K562 (cell line): ENCODE results near the gene REC8. TPM values are rescaled to one million over a fixed set of nuclear protein-coding genes. Genes with fewer than 3 reads are reported as not detected.

Source experiments
- CBX3 ChIP-seq, 2 experiments: IDR thresholded peaks; 1 replicate in 1 of 2; 2 replicates in 1 of 2; pipeline ENCODE4 v1.6.1; 2012; ENCODE audit warnings: inconsistent platforms in 2 of 2, low read length in 2 of 2, borderline replicate concordance in 1 of 2, control low read depth in 1 of 2
- DDX20 ChIP-seq: fragments of 450-650 bp; IDR thresholded peaks from 2 replicates; pipeline ENCODE4 v1.6.1; 2016; ENCODE audit warnings: missing genetic modification characterization, low read depth, mild to moderate bottlenecking, missing compliant biosample characterization, moderate library complexity
- ELF1 ChIP-seq: fragments of 200-800 bp; sonication (Bioruptor generic); IDR thresholded peaks from 2 replicates; pipeline ENCODE4 v1.6.1; 2016; ENCODE audit warnings: missing genetic modification characterization, missing compliant biosample characterization
- GATA2 ChIP-seq: sonication (generic); formaldehyde crosslinking; IDR thresholded peaks from 2 replicates; pipeline ENCODE4 v1.4.0; 2020; ENCODE audit warnings: mild to moderate bottlenecking, missing genetic modification reagents
- PTTG1 ChIP-seq: fragments of 450-650 bp; IDR thresholded peaks from 2 replicates; pipeline ENCODE4 v1.6.1; 2016; ENCODE audit warnings: low read depth, mild to moderate bottlenecking, missing genetic modification characterization, missing compliant biosample characterization
- SMARCE1 ChIP-seq: fragments of 450-650 bp; IDR thresholded peaks from 2 replicates; pipeline ENCODE4 v1.7.1; 2016; ENCODE audit warnings: mild to moderate bottlenecking
- SNIP1 ChIP-seq: fragments of 450-650 bp; IDR thresholded peaks from 2 replicates; pipeline ENCODE4 v1.7.1; 2017; ENCODE audit warnings: low read depth, mild to moderate bottlenecking
- TEAD2 ChIP-seq: fragments of 450-650 bp; IDR thresholded peaks from 2 replicates; pipeline ENCODE4 v1.6.1; 2016; ENCODE audit warnings: missing genetic modification characterization, control low read depth, missing compliant biosample characterization
- WHSC1 ChIP-seq: IDR thresholded peaks from one replicate; pipeline ENCODE4 v1.6.1; 2012; ENCODE audit warnings: low read length, control low read depth, inconsistent platforms
- ZNF143 ChIP-seq: sonication (generic); formaldehyde crosslinking; IDR thresholded peaks from 2 replicates; pipeline ENCODE4 v1.9.0; 2022; ENCODE audit warnings: mild to moderate bottlenecking, missing genetic modification reagents
- ZNF212 ChIP-seq: fragments of 450-650 bp; formaldehyde crosslinking; IDR thresholded peaks from 2 replicates; pipeline ENCODE4 v1.4.0; 2020; ENCODE audit warnings: mild to moderate bottlenecking
- ZNF79 ChIP-seq: fragments of 250-450 bp; sonication (Bioruptor Pico); IDR thresholded peaks from 2 replicates; pipeline ENCODE4 v1.4.0; 2020; ENCODE audit warnings: low read depth, mild to moderate bottlenecking, moderate library complexity
- polyA plus RNA-seq, 8 experiments: library from polyadenylated mRNA; depleted of rRNA in 4 of 8; stranded (reverse) in 5 of 8; unstranded in 3 of 8; fragments of >200 nt; fragmentation: Nextera tagmentation in 2 of 8; fragmentation: Illumina TruSeq in 1 of 8; extraction: Ambion mirVana in 2 of 8; extraction: Trizol in 1 of 8; gene quantifications; 2 replicates each; pipeline versions ENCODE4 v1.2.1 to v1.2.3, GENCODE V29; 2011 to 2014; ENCODE audit warnings: inconsistent platforms in 1 of 8, missing spikeins in 1 of 8
- total RNA-seq, 7 experiments: library from RNA; depleted of rRNA in 6 of 7; stranded (reverse); fragments of >200 nt in 6 of 7; fragmentation: Illumina TruSeq in 2 of 7; extraction: Trizol in 2 of 7; gene quantifications; 2 replicates each; pipeline versions ENCODE4 v1.2.1 to v1.2.3, GENCODE V29; 2011 to 2021; ENCODE audit warnings: low replicate concordance in 1 of 7
- TF ChIP-seq, protein P1 (sequence below), 2 experiments: fragments of 450-650 bp; IDR thresholded peaks; 2 replicates each; pipeline ENCODE4 v1.6.1; 2016
- TF ChIP-seq, protein P2 (sequence below): IDR thresholded peaks from 2 replicates; pipeline ENCODE4 v1.6.1; 2014; ENCODE audit warnings: antibody characterized with exemption
- TF ChIP-seq, protein P3 (sequence below): IDR thresholded peaks from 2 replicates; pipeline ENCODE4 v1.6.1; 2011; ENCODE audit not compliant: insufficient read length; ENCODE audit errors: extremely low read depth
- TF ChIP-seq, protein P4 (sequence below): IDR thresholded peaks from 2 replicates; pipeline ENCODE4 v1.6.1; 2016; ENCODE audit warnings: missing genetic modification characterization, missing compliant biosample characterization
- TF ChIP-seq, protein P5 (sequence below): fragments of 250-450 bp; sonication (Bioruptor Pico); IDR thresholded peaks from 2 replicates; pipeline ENCODE4 v1.8.0; 2021; ENCODE audit warnings: moderate library complexity, mild to moderate bottlenecking, inconsistent platforms
- TF ChIP-seq, protein P6 (sequence below): sonication (generic); formaldehyde crosslinking; IDR thresholded peaks from 2 replicates; pipeline ENCODE4 v1.8.0; 2022; ENCODE audit warnings: mild to moderate bottlenecking, missing genetic modification reagents

Gene REC8
- total and polyA plus RNA-seq, 9 of the 15 experiments (the other 6 are each of a cell fraction or from before 2014, with no cell fraction given) = 0.11 to 2.5 (median 0.85) TPM

DNA sequence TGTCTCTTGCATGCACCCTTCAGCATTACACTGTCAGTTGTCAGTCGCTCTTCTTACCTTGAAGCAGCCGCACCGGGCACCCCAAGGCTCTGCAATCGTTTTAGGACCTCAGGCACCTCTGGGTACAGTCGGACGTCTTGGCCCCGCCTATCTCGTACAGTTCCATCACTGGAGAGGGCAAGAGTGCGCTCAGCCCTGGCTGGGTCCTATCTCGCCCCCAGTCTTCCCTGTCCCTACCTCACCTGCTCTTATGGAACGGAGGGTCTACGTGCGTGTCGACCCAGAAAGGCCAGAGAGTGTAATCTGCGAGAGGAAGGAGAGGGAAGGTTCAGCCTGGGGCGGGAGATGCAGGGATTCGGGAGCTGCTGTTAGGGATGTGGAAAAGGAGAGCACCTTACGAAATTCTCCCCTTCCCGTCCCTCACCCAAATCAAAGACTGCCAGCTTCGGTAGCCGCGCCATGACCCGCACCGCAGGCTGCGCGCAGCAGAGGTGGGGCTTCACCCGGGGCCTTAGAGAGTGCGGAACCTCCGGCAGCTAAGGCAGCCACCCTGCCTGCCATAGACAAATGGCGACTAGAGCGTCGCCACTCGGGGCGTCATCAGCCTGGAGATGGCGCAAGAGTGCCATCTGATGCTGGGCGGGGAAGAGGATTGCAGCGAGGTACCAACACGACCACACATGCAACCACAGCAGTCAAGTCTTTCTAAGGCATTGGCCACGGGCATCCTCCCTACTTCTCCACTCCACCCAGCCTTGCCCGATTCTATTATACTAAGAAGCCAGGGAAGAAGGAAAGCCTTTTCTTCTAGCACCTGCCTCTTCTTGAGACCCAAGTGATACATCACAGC, 43.8 kb downstream of the REC8 start, which contains the start of gene MDP1 (continued):
- TF ChIP-seq, protein P1, sequence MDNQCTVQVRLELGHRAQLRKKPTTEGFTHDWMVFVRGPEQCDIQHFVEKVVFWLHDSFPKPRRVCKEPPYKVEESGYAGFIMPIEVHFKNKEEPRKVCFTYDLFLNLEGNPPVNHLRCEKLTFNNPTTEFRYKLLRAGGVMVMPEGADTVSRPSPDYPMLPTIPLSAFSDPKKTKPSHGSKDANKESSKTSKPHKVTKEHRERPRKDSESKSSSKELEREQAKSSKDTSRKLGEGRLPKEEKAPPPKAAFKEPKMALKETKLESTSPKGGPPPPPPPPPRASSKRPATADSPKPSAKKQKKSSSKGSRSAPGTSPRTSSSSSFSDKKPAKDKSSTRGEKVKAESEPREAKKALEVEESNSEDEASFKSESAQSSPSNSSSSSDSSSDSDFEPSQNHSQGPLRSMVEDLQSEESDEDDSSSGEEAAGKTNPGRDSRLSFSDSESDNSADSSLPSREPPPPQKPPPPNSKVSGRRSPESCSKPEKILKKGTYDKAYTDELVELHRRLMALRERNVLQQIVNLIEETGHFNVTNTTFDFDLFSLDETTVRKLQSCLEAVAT (IDR thresholded peaks at IDR 0.05) = no peak
- no peak for TF ChIP-seq WHSC1
- no peak for TF ChIP-seq ELF1 (tag)
- TF ChIP-seq, protein P2, sequence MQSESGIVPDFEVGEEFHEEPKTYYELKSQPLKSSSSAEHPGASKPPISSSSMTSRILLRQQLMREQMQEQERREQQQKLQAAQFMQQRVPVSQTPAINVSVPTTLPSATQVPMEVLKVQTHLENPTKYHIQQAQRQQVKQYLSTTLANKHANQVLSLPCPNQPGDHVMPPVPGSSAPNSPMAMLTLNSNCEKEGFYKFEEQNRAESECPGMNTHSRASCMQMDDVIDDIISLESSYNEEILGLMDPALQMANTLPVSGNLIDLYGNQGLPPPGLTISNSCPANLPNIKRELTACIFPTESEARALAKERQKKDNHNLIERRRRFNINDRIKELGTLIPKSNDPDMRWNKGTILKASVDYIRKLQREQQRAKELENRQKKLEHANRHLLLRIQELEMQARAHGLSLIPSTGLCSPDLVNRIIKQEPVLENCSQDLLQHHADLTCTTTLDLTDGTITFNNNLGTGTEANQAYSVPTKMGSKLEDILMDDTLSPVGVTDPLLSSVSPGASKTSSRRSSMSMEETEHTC = no peak
- no peak for TF ChIP-seq TEAD2 (tag)
- TF ChIP-seq, protein P3, sequence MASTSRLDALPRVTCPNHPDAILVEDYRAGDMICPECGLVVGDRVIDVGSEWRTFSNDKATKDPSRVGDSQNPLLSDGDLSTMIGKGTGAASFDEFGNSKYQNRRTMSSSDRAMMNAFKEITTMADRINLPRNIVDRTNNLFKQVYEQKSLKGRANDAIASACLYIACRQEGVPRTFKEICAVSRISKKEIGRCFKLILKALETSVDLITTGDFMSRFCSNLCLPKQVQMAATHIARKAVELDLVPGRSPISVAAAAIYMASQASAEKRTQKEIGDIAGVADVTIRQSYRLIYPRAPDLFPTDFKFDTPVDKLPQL = no peak
- no peak for TF ChIP-seq DDX20 (tag)
- no peak for TF ChIP-seq ZNF79
- TF ChIP-seq SNIP1 = peak; percentile 84
- no peak for TF ChIP-seq CBX3 (IDR thresholded peaks at IDR 0.05; ENCODE audit: borderline replicate concordance in 1 of 2, low read length in 2 of 2)
- no peak for TF ChIP-seq PTTG1 (tag)
- no peak for TF ChIP-seq ZNF212 (CRISPR knock-in tag)
- TF ChIP-seq, protein P4, sequence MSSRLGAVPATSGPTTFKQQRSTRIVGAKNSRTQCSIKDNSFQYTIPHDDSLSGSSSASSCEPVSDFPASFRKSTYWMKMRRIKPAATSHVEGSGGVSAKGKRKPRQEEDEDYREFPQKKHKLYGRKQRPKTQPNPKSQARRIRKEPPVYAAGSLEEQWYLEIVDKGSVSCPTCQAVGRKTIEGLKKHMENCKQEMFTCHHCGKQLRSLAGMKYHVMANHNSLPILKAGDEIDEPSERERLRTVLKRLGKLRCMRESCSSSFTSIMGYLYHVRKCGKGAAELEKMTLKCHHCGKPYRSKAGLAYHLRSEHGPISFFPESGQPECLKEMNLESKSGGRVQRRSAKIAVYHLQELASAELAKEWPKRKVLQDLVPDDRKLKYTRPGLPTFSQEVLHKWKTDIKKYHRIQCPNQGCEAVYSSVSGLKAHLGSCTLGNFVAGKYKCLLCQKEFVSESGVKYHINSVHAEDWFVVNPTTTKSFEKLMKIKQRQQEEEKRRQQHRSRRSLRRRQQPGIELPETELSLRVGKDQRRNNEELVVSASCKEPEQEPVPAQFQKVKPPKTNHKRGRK (tag) = no peak
- TF ChIP-seq, protein P5, sequence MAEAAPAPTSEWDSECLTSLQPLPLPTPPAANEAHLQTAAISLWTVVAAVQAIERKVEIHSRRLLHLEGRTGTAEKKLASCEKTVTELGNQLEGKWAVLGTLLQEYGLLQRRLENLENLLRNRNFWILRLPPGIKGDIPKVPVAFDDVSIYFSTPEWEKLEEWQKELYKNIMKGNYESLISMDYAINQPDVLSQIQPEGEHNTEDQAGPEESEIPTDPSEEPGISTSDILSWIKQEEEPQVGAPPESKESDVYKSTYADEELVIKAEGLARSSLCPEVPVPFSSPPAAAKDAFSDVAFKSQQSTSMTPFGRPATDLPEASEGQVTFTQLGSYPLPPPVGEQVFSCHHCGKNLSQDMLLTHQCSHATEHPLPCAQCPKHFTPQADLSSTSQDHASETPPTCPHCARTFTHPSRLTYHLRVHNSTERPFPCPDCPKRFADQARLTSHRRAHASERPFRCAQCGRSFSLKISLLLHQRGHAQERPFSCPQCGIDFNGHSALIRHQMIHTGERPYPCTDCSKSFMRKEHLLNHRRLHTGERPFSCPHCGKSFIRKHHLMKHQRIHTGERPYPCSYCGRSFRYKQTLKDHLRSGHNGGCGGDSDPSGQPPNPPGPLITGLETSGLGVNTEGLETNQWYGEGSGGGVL (CRISPR knock-in tag) = no peak
- TF ChIP-seq, protein P6, sequence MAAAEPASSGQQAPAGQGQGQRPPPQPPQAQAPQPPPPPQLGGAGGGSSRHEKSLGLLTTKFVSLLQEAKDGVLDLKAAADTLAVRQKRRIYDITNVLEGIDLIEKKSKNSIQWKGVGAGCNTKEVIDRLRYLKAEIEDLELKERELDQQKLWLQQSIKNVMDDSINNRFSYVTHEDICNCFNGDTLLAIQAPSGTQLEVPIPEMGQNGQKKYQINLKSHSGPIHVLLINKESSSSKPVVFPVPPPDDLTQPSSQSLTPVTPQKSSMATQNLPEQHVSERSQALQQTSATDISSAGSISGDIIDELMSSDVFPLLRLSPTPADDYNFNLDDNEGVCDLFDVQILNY (CRISPR knock-in tag) = no peak
- no peak for TF ChIP-seq GATA2 (CRISPR knock-in tag)
- no peak for TF ChIP-seq ZNF143 (CRISPR knock-in tag)
- TF ChIP-seq SMARCE1 = no peak
